GM12872 (cell line): ENCODE results near the gene CYTL1.

Experiments used
- TF ChIP-seq, protein P1 (sequence below): IDR thresholded peaks from 3 replicates; pipeline ENCODE4 v1.5.1; 2011; ENCODE audit warnings: low read depth, mild to moderate bottlenecking, low read length, moderate library complexity; ENCODE audit not compliant: insufficient read depth

CYTL1 gene

GRCh38 chr4:4994312-4995097 is 24.8 kb downstream of the CYTL1 start:
- TF ChIP-seq, protein P1, sequence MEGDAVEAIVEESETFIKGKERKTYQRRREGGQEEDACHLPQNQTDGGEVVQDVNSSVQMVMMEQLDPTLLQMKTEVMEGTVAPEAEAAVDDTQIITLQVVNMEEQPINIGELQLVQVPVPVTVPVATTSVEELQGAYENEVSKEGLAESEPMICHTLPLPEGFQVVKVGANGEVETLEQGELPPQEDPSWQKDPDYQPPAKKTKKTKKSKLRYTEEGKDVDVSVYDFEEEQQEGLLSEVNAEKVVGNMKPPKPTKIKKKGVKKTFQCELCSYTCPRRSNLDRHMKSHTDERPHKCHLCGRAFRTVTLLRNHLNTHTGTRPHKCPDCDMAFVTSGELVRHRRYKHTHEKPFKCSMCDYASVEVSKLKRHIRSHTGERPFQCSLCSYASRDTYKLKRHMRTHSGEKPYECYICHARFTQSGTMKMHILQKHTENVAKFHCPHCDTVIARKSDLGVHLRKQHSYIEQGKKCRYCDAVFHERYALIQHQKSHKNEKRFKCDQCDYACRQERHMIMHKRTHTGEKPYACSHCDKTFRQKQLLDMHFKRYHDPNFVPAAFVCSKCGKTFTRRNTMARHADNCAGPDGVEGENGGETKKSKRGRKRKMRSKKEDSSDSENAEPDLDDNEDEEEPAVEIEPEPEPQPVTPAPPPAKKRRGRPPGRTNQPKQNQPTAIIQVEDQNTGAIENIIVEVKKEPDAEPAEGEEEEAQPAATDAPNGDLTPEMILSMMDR: no peak

- TF ChIP-seq, protein P1: no peak
Measured at GRCh38 chr4:4992833-4993232, 26.4 kb downstream of the CYTL1 start.

- TF ChIP-seq, protein P1: no peak
Measured at GRCh38 chr4:4991541-4992099, 27.6 kb downstream of the CYTL1 start.

- TF ChIP-seq, protein P1: no peak
Measured at GRCh38 chr4:4990857-4991540, 28.3 kb downstream of the CYTL1 start.

DNA sequence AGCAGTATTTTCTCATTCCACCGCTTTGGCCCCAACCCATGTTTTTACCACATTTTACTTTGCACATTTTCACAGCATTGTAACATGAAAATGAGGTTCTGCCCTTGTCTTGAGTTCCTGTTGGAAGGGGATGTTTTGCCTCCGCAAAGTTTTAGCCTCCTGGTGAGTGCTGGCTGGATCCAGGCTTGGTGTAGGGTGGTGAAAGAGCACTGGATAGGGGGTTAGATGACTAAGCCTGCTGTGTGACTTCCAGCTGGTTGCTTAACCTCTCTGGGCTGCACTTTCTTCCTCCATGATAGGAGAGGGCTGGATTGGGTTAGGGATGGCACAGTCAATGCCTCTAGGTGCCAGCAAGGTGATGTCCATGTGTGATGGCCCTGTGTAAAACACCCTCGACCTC is 28.9 kb downstream of the CYTL1 start:
- TF ChIP-seq, protein P1: no peak

- TF ChIP-seq, protein P1: no peak
Measured at GRCh38 chr4:4989083-4989622, 30.1 kb downstream of the CYTL1 start.

- TF ChIP-seq, protein P1: no peak
Measured at GRCh38 chr4:4987656-4988055, 31.6 kb downstream of the CYTL1 start.
